Stimulated activated CD8-positive, alpha-beta memory T cell treated with anti-CD3 and anti-CD28 coated beads, Interleukin-4, amount 100 ng/mL, for 24 hours (primary cell): Measurements from ENCODE around the gene CCDC200.
"Not testable (repeated sequence)": the region's sequence is repeated elsewhere in the genome, so short reads cannot be mapped to it uniquely, and the experiment has no call there.

ENCODE experiments used
- DNase-seq: peaks from one replicate; pipeline ENCODE4 v3.0.0-alpha.2; 2020; ENCODE audit warnings: low read depth

The CCDC200 gene

DNA sequence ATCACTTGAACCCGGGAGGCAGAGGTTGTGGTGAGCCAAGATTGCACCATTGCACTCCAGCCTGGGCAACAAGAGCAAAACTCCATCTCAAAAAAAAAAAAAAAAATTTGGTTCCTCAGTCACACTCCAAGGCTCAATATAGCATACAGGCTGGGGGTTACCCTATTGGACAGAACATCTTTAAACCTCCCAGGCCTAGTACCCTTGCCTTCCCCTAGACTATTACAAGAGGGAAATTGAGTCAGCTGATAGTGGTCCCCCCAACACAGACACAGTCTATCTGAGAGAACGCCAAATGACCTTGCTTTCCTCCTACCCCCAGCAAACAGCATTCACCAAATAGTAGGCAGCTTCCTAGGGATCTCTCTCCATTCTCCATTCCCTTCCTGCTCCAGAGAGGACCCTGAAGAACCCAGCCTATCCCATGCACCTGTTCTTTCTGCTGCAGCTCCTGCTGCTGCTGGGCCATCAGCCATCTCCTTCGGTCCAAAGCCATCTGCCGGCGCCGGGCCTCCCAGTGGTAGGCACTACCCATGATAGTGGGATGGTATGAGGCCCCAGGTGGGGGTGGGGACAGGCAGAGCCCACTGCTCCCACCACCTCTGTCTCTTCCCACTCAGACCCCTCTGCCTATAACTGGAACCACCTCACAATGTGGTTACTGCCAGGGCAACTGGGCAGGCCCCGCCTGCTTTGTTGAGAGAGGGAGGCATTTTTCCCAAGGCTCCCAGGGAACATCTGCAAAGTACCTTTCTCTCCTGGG lies at the start of gene CCDC200:
Gene CCDC200, minus strand, starts transcription at position 604 of the 763 bp plus-strand sequence. Its CDS starts 69 bp downstream, at position 535.
- not testable (repeated sequence) for DNase-seq

DNA sequence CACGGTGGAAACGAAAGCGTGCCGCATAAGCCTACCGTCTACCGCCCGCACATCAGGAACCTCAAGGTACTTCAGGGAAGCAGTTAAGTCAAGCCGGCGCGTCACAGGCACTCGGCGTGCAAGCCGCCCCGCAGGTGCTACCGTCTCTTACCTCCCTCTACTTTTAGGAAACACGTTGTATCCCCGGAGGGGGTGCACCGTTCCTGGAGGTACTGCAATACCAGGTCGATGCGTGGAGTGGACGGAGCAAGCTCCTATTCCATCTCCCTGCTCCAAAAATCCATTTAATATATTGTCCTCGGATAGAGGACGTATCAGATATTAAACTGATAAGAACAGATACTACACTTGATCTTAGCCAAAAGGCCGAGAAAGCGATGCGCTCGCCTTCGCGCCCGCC lies 44.5 kb upstream of the CCDC200 start:
- not testable (repeated sequence) for DNase-seq

DNA sequence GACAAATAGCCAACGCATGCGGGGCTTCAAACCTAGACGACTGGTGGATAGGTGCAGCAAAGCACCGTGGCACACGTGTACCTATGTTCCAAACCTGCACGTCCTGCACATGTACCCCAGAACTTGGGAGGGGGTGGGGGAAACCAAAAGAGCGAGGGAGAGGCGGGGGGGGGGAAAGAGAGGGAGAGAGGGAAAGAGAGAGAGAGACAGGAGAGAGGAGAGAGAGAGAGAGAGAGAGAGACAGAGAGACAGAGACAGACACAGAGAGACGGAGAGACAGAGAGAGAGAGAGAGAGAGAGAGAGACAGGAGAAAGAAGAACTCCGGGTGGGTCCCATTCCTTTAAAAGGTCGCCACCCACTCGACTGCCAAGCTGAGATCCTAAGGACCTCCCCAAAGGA lies 44.1 kb upstream of the CCDC200 start:
- not testable (repeated sequence) for DNase-seq

DNA sequence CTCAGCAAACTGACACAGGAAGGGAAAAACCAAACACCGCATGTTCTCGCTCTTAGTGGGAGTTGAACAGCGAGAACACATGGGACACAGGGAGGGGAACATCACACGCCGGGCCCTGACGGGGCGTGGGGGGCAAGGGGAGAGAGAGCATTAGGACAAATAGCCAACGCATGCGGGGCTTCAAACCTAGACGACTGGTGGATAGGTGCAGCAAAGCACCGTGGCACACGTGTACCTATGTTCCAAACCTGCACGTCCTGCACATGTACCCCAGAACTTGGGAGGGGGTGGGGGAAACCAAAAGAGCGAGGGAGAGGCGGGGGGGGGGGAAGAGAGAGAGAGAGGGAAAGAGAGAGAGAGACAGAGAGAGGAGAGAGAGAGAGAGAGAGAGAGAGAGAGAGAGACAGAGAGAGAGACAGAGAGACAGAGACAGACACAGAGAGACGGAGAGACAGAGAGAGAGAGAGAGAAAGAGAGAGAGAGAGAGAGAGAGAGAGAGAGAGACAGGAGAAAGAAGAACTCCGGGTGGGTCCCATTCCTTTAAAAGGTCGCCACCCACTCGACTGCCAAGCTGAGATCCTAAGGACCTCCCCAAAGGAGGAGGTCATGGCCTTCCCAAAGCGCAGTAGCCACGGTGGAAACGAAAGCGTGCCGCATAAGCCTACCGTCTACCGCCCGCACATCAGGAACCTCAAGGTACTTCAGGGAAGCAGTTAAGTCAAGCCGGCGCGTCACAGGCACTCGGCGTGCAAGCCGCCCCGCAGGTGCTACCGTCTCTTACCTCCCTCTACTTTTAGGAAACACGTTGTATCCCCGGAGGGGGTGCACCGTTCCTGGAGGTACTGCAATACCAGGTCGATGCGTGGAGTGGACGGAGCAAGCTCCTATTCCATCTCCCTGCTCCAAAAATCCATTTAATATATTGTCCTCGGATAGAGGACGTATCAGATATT lies 42.4 kb upstream of the CCDC200 start:
- not testable (repeated sequence) for DNase-seq

DNA sequence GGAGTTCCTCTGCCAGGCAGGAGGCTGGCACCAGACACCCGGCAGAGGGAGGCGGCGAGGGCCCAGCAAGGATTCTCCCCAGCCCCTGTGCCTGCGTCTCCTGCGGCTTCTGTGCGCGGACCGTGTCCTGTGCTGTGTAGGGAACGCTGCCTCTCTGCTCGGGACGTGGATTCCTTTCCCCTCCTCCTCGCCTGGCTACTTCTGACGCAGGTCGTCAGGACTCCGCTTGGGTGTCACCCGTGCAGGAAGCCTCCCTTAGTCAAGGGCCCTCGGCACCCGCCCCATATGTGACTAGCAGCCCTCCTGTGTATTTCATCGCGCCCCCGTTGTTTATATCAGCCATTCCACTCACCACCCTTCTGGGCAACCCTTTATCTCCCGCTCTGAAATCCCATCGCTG lies 18.0 kb upstream of the CCDC200 start:
- not testable (repeated sequence) for DNase-seq

DNA sequence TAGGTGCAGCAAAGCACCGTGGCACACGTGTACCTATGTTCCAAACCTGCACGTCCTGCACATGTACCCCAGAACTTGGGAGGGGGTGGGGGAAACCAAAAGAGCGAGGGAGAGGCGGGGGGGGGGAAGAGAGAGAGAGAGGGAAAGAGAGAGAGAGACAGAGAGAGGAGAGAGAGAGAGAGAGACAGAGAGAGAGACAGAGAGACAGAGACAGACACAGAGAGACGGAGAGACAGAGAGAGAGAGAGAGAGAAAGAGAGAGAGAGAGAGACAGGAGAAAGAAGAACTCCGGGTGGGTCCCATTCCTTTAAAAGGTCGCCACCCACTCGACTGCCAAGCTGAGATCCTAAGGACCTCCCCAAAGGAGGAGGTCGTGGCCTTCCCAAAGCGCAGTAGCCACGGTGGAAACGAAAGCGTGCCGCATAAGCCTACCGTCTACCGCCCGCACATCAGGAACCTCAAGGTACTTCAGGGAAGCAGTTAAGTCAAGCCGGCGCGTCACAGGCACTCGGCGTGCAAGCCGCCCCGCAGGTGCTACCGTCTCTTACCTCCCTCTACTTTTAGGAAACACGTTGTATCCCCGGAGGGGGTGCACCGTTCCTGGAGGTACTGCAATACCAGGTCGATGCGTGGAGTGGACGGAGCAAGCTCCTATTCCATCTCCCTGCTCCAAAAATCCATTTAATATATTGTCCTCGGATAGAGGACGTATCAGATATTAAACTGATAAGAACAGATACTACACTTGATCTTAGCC lies 12.4 kb upstream of the CCDC200 start:
- DNase-seq = not testable (repeated sequence)

DNA sequence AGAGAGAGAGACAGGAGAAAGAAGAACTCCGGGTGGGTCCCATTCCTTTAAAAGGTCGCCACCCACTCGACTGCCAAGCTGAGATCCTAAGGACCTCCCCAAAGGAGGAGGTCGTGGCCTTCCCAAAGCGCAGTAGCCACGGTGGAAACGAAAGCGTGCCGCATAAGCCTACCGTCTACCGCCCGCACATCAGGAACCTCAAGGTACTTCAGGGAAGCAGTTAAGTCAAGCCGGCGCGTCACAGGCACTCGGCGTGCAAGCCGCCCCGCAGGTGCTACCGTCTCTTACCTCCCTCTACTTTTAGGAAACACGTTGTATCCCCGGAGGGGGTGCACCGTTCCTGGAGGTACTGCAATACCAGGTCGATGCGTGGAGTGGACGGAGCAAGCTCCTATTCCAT lies 11.2 kb upstream of the CCDC200 start:
- not testable (repeated sequence) for DNase-seq

DNA sequence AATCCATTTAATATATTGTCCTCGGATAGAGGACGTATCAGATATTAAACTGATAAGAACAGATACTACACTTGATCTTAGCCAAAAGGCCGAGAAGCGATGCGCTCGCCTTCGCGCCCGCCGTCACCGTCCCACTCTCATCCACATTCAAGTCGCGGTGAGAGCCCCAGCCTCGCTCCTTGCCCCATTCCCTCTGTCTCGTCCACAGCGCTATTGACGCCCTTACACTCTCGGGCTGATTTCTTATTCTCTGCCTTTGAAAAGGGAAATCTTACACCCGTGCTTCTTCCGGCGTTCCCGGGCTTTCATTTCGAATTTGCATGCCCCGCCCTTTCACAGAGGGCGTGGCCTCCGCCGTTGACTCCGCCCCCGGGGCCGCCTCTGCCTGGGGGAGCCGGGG lies 5.5 kb upstream of the CCDC200 start, which contains the start of gene RNU2-1:
Gene RNU2-1, minus strand, starts transcription at position 101 of the 400 bp plus-strand sequence.
- DNase-seq = not testable (repeated sequence)

DNA sequence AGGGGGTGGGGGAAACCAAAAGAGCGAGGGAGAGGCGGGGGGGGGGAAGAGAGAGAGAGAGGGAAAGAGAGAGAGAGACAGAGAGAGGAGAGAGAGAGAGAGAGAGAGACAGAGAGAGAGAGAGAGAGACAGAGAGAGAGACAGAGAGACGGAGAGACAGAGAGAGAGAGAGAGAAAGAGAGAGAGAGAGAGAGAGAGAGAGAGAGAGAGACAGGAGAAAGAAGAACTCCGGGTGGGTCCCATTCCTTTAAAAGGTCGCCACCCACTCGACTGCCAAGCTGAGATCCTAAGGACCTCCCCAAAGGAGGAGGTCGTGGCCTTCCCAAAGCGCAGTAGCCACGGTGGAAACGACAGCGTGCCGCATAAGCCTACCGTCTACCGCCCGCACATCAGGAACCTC lies 4.8 kb upstream of the CCDC200 start:
- not testable (repeated sequence) for DNase-seq

DNA sequence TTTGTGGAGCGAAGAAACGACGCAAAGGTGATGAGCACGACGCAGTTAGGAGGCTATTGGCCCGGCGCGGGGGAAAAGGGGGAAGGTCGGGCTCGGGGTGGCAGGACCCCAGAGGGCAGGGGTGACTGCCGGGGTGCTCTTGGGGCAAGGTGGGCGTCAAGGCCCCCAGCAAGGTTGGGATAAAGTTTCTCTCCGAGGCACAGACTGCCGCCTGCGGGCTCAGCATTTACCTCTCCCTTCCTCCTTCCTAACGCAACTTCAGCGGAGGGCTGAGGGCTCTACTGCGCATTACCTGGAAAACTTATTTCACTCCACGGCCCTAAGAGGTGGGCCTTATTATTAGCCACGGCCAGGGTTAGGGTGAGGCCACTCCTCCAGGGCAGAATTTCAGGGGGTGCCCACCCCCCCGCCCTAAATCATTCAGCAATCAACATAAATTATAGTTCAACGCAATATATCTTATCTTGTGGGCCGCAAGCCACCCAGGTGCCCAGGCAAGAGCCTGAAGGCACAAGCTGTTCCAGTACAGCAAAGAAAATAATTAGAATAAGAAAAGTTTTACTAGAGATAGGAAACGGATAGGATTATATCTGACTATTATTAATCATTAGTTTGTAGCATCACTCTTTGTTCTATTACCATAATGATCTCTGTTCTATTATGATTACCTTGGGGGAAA lies 3.7 kb upstream of the CCDC200 start:
- not testable (repeated sequence) for DNase-seq

DNA sequence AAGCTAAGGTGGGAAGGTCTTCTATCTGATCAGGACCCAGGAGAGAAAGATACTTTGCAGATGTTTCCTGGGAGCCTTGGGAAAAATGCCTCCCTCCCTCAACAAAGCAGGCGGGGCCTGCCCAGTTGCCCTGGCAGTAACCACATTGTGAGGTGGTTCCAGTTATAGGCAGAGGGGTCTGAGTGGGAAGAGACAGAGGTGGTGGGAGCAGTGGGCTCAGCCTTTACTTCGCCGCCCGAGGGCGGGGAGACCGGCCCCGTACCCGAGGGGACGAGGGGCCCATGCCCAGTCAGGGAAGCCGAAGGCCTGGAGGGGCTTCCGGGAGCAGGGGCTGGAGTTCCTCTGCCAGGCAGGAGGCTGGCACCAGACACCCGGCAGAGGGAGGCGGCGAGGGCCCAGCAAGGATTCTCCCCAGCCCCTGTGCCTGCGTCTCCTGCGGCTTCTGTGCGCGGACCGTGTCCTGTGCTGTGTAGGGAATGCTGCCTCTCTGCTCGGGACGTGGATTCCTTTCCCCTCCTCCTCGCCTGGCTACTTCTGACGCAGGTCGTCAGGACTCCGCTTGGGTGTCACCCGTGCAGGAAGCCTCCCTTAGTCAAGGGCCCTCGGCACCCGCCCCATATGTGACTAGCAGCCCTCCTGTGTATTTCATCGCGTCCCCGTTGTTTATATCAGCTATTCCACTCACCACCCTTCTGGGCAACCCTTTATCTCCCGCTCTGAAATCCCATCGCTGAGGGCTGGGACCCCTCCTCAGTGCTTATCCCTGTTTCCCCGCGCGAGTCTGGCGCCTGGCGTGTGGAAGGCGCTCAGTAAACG lies 3.0 kb upstream of the CCDC200 start:
- not testable (repeated sequence) for DNase-seq

DNA sequence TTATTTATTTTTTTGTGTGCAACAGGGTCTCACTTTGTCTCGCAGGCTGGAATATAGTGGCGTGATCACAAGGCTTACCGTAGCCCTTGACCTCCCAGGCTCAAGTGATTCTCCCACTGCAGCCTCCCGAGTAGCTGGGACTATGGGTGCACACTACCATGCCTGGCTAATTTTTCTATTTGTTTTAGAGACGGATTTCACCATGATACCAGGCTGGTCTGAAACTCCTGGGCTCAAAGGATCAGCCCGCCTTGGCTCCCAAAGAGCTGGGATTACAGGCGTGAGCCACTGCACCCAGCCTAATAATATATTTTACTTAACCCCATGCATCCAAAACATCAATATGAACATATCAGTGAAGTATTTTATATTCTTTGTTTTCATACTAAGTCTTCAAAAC lies 2.0 kb downstream of the CCDC200 start:
- DNase-seq = no peak

DNA sequence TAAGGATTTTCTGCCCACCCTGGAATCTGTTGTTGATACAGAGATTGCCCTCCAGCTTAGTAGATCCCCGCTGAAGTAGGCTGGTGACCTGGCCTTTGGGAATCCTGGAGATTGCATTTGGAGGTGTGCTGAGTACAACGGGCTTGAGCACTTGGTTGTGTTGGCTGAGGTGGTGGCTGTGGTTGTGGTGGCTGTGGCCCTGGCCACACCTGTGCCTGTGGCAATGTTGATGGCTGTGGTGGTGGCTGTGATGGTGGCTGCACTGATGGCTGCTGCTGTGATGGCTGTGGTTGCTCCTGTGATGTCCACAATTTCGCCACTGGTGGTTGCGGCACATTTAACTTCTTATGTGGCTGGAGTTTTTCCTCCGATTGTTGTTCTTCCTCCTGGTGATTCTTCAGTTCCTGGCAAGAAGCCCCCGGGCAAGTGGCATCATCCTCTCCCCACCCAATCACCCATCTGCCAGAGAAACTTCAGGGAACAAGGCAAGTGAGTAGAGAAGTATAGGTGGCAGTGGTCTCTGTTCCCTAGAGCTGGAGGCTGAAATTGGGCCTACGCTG lies 4.2 kb downstream of the CCDC200 start:
- DNase-seq = no peak

DNA sequence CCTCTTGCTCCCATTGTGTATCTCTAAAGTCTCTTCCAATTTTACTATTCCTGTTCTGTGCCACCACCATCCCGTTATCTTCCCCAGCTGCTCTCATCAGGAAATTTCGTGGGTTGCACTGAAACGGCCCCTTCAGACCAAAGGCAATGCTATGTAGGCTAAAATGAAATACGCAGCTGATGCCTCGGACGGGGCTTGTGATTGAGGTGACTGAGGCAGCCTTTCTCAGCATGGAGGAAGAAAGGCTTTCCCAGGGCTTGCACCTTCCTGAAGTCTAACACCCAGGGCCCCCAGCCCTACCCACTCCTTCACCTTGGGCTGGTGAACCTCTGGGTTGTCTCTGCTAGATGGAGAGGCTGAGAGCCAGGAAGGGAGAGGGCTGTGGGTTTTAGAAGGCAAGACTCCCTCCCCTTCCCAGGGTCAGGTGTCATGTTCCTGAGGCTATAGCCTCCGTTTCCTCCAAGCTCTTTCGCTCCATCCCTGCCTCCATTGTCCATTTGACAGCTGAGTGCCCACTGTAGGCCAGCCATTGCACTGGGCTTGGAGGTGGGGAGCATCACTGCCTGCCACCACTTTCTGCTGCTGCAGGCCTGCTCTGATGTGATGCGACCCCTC lies 7.8 kb downstream of the CCDC200 start:
- no peak for DNase-seq

DNA sequence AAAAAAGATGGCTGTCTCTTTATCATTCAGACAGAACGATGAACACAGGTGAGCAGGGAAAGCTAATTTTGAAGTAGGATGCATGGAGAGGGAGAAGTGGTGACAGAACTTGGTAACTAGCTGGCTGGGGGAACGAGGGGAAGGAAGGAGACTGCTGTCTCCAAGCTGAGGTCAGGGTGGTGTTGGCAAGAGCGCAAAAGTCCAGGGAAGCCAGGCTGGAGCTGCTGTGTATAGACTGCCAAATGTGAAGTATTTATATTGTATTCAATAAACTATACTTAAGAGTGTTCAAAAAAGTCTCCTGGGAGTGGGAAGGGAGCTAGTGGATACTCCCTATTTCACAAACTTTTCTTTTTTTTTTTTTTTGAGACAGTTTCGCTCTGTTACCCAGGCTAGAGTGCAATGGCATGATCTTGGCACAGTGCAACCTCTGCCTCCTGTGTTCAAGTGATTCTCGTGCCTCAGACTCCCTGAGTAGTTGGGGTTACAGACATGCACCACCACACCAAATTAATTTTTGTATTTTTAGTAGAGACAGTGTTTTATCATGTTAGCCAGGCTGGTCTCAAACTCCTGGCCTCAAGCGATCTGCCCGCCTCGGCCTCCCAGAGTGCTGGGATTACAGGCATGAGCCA lies 8.6 kb downstream of the CCDC200 start:
- no peak for DNase-seq

DNA sequence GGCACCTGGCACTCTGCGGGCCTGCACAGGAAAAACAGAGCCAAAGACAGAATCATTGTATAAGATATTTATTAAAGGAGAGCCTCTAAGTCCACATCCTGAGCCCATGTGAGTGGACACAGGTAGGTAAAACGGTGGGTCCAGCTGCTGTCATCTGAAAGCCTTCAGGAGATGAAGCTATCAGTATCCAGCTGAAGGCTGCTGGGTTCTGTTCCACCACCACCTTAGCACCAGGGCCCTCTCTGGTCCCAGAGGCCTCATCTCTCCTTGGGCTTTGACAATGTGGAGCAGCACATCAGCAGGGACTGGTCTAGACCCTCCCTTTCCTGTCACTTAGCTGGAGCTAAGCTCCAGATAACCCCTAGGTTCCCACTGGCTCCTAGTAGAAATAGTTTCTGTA lies 9.4 kb downstream of the CCDC200 start:
- DNase-seq = no peak

DNA sequence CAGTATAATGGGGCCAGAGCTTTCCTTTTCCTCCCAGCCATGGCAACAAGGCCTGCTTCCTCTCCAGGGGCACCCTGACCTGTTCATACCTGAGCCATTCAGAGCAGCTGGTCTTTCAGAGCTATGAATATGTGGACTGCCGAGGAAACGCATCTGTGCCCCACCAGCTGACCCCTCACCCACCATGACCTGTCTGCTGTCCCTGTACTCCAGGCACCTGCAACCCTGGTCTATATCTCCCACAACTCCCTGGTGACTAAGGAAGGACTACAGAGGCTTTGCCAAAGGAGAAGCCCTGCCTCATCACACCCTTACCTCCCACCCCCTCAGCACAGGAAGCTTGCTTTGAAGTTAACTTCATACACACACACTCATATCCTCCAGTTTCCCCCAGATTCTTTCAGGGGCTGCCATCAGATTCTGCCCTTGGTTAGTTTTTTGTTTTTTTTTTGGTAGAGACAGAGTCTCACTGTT lies 10.8 kb downstream of the CCDC200 start:
- no peak for DNase-seq

DNA sequence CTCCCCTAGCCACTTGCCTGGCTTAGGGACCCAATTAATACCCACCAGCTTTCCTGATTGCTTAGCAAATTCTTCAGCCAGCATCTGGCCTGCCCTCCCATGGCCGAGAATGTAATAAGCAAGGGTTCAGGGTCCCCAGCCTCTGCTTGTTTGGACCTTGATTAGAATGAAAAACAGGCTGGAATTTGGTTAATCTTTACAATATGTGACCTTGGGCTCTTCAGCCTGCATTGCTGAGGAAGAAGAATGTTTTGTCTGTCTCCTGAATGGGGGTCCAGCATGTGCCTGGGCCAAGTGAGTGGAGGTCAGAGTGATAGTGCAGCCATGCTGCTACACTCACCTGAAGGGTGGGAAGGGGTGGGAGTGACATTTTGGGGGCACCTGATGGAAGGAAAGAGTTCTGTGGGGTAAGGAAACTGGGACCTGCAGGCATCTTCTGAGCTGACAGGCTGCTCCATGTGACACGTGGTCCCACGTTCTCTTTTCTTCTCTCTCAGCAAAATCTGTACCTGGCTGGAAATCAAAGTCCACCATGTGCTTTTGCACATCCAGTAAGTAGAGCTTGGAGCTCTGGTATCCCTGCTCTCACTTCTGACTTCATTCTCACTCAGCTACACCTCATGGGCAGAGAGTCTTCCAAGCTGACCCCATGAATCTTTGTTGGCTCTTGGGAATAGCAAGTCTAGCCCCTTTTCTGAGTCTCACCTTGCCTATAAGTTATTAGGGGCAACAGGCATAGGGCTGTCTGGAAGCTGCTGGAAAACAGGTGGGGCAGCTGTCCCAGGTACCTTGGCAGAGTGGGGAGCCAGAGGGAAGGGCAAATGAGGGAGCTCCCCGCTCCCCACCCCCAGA lies 11.4 kb downstream of the CCDC200 start:
- no peak for DNase-seq
